HG03060 (cell line): ENCODE measurements around the gene CHCT1.
"Not testable (repeated sequence)": the region's sequence is repeated elsewhere in the genome, so short reads cannot be mapped to it uniquely, and the experiment has no call there.

Source experiments
- ATAC-seq: cut with Tn5 transposase; IDR thresholded peaks from one replicate; pipeline ENCODE4 v1.9.1; 2021; ENCODE audit warnings: low read depth, moderate number of reproducible peaks; ENCODE audit not compliant: unreplicated experiment

The CHCT1 gene

GRCh38 chr17:60398227-60398959, 23.9 kb upstream of the CHCT1 start:
- ATAC-seq = peak; percentile 81

- ATAC-seq = no peak
Observed at GRCh38 chr17:60401819-60402218, 20.5 kb upstream of the CHCT1 start.

- ATAC-seq = no peak
Observed at GRCh38 chr17:60403523-60403810, 18.8 kb upstream of the CHCT1 start.

- ATAC-seq = no peak
Observed at GRCh38 chr17:60403962-60404361, 18.3 kb upstream of the CHCT1 start.

GRCh38 chr17:60406887-60407286, 15.4 kb upstream of the CHCT1 start:
- ATAC-seq = no peak

GRCh38 chr17:60410001-60410400, 12.3 kb upstream of the CHCT1 start:
- no peak for ATAC-seq

GRCh38 chr17:60412701-60413100, 9.6 kb upstream of the CHCT1 start:
- no peak for ATAC-seq

DNA sequence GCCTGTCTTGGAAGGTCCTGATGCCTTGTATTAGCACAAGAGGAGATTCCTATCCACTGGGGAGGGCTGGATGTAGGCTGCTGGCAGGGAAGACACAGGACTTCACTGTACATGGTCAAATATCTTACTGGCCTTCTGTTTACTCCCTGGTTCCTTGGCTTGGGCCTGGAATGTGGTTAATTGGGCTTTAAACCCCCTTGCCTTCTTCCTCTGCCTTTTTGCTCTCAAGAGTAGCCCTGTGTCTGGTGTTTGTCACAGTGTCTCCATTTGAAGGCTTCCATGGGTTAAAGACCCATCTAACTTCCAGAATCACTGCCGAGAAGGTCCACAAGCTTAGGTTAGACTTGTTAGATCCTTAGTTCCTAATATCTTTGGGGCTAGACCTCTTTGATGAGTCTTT, 7.1 kb upstream of the CHCT1 start:
- ATAC-seq = no peak

- no peak for ATAC-seq
Observed at GRCh38 chr17:60416368-60416925, 5.8 kb upstream of the CHCT1 start.

GRCh38 chr17:60419003-60419402, 3.3 kb upstream of the CHCT1 start:
- not testable (repeated sequence) for ATAC-seq

- not testable (repeated sequence) for ATAC-seq
Observed at GRCh38 chr17:60419875-60420274, 2.4 kb upstream of the CHCT1 start.

GRCh38 chr17:60421273-60422161, 772 bp upstream of the CHCT1 start:
- peak; percentile 74 for ATAC-seq

- ATAC-seq = no peak
Observed at GRCh38 chr17:60423865-60424264, 1.6 kb downstream of the CHCT1 start.

- ATAC-seq = no peak
Observed at GRCh38 chr17:60425626-60426025, 3.3 kb downstream of the CHCT1 start.

GRCh38 chr17:60426596-60426995, 4.3 kb downstream of the CHCT1 start:
- ATAC-seq = no peak

DNA sequence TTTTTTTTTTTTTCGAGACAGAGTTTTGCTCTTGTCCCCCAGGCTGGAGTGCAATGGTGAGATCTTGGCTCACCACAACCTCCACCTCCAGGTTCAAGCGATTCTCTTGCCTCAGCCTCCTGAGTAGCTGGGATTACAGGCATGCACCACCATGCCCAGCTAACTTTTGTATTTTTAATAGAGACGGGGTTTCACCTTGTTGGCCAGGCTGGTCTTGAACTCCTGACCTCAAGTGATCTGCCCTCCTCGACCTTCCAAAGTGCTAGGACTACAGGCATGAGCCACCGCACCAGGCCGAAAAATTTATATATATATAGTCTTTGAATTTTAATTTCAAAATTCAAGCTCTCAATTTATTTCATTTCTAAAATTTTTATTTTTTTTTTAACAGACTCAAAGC, 6.2 kb downstream of the CHCT1 start:
- not testable (repeated sequence) for ATAC-seq

DNA sequence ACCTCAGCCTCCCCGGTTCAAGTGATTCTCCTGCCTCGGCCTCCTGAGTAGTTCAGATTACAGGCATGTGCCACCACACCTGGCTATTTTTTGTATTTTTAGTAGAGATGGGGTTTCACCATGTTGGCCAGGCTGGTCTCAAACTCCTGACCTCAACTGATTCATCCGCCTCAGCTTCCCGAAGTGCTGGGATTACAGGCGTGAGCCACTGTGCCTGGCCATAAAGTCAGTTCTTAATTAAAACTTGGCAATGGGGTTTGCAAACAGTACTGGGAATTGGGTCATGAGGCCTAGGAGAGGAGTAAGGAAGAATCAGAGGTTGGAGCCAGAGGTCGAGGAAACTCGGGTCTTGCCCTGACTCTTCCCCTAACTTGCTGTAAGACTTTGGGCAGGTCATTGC, 8.3 kb downstream of the CHCT1 start:
- not testable (repeated sequence) for ATAC-seq

DNA sequence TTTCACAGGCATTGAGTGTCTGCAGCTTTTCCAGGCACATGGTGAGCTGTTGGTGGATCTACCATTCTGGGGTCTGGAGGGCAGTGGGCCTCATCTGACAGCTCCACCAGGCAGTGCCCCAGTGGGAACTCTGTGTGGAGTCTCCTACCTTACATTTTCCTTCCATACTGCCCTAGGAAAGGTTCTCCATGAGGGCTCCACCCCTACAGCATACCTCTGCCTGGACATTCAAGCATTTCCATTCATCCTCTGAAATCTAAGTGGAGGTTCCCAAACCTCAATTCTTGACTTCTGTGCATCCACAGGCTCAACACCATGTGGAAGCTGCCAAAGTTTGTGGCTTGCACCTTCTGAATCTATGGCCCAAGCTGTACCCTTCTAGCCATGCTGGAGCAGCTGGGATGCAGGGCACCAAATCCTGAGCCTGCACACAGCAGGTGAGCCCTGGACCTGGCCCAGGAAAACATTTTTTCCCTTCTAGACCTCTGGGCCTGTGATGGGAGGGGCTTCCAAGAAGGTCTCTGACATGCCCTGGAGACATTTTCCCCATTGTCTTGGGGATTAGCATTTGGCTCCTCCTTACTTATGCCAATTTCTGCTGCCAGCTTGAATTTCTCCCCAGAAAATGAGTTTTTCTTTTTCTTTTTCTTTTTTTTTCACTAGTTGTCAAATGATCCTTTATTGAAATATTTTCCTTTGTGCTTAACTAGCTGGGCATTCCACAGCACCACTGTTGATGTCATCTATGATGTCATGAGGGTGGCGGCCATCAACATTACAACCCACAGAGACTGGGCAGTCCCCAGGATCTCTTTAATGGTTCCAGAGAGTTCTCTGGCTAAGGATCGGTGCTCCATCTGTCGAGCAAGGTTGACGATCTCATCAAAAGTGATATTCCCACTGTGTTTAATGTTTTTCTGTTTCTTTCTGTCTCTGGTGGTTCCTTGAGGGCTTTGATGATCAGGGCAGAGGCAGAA, 11.0 kb downstream of the CHCT1 start:
- ATAC-seq = not testable (repeated sequence)

DNA sequence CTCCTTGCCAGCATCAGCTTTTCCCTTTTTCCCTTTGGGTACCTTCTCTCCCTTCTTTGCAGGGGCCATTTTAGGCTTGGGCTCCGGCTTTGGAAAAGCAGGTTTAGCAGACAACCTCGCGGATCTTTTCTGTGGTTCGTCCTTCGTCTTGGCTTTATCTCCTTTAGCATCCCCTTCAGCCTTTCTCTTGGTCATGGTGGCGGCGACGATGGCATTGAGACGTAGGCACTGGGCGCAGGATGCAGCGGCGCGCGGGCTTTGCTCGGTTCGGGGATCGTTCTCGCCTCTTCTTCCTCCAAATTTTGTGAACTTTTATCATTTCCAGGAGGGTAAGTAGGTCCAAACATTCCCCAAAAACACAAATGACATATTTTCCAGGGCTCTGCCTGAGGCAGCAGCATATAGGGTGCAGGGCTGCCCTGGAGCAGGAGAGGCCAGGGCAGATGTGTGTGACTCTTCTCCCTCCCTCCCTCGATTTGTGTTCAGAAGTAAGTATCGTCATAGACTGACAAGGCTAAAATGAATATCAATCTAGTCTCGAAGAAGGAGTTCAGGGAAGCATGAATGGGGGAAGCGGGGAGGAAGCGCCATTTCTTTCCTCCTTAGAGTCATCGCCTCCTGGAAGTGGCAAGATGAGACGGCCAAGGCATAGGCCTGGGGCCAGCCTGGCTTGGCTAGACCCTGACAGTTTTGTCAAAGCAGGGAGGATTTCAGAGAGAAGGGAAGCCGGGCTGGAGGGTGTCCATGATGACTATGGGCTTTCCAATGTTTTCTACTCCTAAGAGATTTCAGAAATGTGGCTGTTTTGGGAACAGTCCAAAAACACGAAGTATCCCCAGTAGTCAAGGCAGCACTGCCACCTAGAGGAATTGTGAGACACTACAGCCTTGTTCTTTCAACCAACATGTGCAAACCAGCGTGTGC, 13.2 kb downstream of the CHCT1 start:
- ATAC-seq = no peak
